ENCODE data around the gene PARD3B. TPM values are rescaled to one million over a fixed set of nuclear protein-coding genes. Genes with fewer than 3 reads are reported as not detected.

PARD3B gene
- total RNA-seq, 1 experiment from 2014 or later: 7.6 TPM

DNA sequence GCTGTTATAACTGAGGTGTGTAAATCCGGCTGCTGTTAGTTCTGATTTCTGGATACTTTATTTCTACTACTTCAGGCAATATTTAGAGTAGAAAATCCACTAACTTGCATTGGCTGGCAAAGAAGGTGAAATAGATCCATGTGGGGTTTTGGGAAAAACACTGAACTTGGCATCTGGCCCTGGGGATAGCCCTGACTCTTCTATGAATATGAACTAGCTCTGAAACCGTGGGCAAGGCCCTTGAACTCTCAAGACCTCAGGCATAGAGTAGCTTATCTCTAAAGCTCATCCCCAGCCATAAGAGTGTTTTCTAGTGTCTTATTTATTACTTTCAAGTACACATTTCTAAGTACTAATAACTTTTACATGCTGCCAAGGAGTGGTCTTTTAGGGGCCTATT lies 25.8 kb downstream of the PARD3B start:
- CTCF ChIA-PET: interaction anchor here (0.6 kb wide), 1 partner anchor 8 kb away, joined by 3 read pairs; no protein-coding TSS in a partner anchor

GRCh38 chr2:204571911-204572310 lies 26.6 kb downstream of the PARD3B start:
- CTCF ChIA-PET: no interaction called here
- TF ChIP-seq EZH2 (IDR thresholded peaks at IDR 0.05; ENCODE audit: borderline replicate concordance, low read depth, low read length, poor library complexity, severe bottlenecking) (no peak), CTCF (conservative IDR thresholded peaks at IDR 0.05; ENCODE audit: low read depth, low read length) (no peak)
- Histone ChIP-seq H3K27me3 (replicated peaks; ENCODE audit: insufficient read depth, low read depth, low read length, poor library complexity) (no peaks in the 10 kb centered on the region), H3K27ac (ENCODE audit: low read depth, low read length, poor library complexity, severe bottlenecking) (no peak overlapping the region), H3K4me3 (ENCODE audit: low read depth, low read length, poor library complexity, severe bottlenecking) (no peak overlapping the region), H3K9me3 (ENCODE audit: low read depth, low read length, poor library complexity, severe bottlenecking) (no peaks in the 10 kb centered on the region), H3K36me3 (ENCODE audit: insufficient read depth, low read length, poor library complexity, severe bottlenecking) (no peaks in the 10 kb centered on the region), H3K4me1 (ENCODE audit: insufficient read depth, low read length, poor library complexity, severe bottlenecking) (no peaks in the 10 kb centered on the region)
- intact Hi-C loops (cut with micrococcal nuclease; ENCODE audit: unreplicated experiment): no loop called here
- POLR2A ChIA-PET (ENCODE audit: low non-redundant PET): no interaction called here
- BruUV-seq (replicated peaks): no TSS peak
- DNase-seq (ENCODE audit: low spot score): no peak

More for the DNA sequence above, 25.8 kb downstream of the PARD3B start:
- Histone ChIP-seq H3K36me3 (ENCODE audit: insufficient read depth, low read length, poor library complexity, severe bottlenecking) (no peaks in the 10 kb centered on the region), H3K4me3 (ENCODE audit: low read depth, low read length, poor library complexity, severe bottlenecking) (no peak overlapping the region), H3K27ac (ENCODE audit: low read depth, low read length, poor library complexity, severe bottlenecking) (no peak overlapping the region), H3K4me1 (ENCODE audit: insufficient read depth, low read length, poor library complexity, severe bottlenecking) (no peaks in the 10 kb centered on the region), H3K9me3 (ENCODE audit: low read depth, low read length, poor library complexity, severe bottlenecking) (no peaks in the 10 kb centered on the region), H3K27me3 (replicated peaks; ENCODE audit: insufficient read depth, low read depth, low read length, poor library complexity) (no peaks in the 10 kb centered on the region)
- POLR2A ChIA-PET (ENCODE audit: low non-redundant PET): no interaction called here
- intact Hi-C loops (cut with micrococcal nuclease; ENCODE audit: unreplicated experiment): no loop called here
- BruUV-seq (replicated peaks): no TSS peak
- TF ChIP-seq CTCF (conservative IDR thresholded peaks at IDR 0.05; ENCODE audit: low read depth, low read length) (no peak), EZH2 (IDR thresholded peaks at IDR 0.05; ENCODE audit: borderline replicate concordance, low read depth, low read length, poor library complexity, severe bottlenecking) (no peak)
- DNase-seq (ENCODE audit: low spot score): no peak

DNA sequence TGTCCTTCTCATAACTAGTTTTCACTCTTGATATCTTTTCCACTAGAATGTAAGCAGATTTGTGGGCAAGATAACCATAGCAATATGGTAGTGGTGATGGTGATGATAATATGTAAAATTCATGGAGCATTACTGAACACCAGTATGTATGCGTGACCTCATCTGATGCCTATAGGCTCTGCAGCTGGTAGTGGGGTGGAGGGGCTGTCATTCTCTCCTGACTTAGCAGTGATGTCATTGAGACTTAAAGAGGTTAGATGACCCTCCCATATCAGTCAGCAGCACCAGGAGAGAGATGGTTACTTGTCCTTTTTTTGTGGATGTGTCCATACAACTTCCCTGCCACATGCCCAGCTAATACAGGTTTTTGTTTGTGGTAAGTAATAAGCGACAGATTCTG lies 27.9 kb downstream of the PARD3B start:
- Histone ChIP-seq H3K27me3 (replicated peaks; ENCODE audit: insufficient read depth, low read depth, low read length, poor library complexity) (no peaks in the 10 kb centered on the region), H3K36me3 (ENCODE audit: insufficient read depth, low read length, poor library complexity, severe bottlenecking) (no peaks in the 10 kb centered on the region), H3K4me3 (ENCODE audit: low read depth, low read length, poor library complexity, severe bottlenecking) (no peak overlapping the region), H3K4me1 (ENCODE audit: insufficient read depth, low read length, poor library complexity, severe bottlenecking) (no peaks in the 10 kb centered on the region), H3K27ac (ENCODE audit: low read depth, low read length, poor library complexity, severe bottlenecking) (no peak overlapping the region), H3K9me3 (ENCODE audit: low read depth, low read length, poor library complexity, severe bottlenecking) (no peaks in the 10 kb centered on the region)
- TF ChIP-seq EZH2 (IDR thresholded peaks at IDR 0.05; ENCODE audit: borderline replicate concordance, low read depth, low read length, poor library complexity, severe bottlenecking) (no peak), CTCF (conservative IDR thresholded peaks at IDR 0.05; ENCODE audit: low read depth, low read length) (no peak)
- ChIA-PET POLR2A (ENCODE audit: low non-redundant PET) (no interaction called here), CTCF (no interaction called here)
- DNase-seq (ENCODE audit: low spot score): no peak
- intact Hi-C loops (cut with micrococcal nuclease; ENCODE audit: unreplicated experiment): no loop called here
- BruUV-seq (replicated peaks): no TSS peak

All from A673 (cell line).